WI38 (cell line): Measurements from ENCODE around the gene HECTD2.

Source experiments
- H3K4me3 ChIP-seq: 2 replicates; pipeline ENCODE4 v1.5.1; 2011; ENCODE audit warnings: low read depth, mild to moderate bottlenecking, control low read depth, low read length
- TF ChIP-seq, protein P1 (sequence below): IDR thresholded peaks from 2 replicates; pipeline ENCODE4 v1.5.1; 2012; ENCODE audit warnings: low read depth, mild to moderate bottlenecking, control low read depth, low read length

HECTD2 gene

GRCh38 chr10:91513598-91514424, 103.7 kb downstream of the HECTD2 start:
- TF ChIP-seq, protein P1, sequence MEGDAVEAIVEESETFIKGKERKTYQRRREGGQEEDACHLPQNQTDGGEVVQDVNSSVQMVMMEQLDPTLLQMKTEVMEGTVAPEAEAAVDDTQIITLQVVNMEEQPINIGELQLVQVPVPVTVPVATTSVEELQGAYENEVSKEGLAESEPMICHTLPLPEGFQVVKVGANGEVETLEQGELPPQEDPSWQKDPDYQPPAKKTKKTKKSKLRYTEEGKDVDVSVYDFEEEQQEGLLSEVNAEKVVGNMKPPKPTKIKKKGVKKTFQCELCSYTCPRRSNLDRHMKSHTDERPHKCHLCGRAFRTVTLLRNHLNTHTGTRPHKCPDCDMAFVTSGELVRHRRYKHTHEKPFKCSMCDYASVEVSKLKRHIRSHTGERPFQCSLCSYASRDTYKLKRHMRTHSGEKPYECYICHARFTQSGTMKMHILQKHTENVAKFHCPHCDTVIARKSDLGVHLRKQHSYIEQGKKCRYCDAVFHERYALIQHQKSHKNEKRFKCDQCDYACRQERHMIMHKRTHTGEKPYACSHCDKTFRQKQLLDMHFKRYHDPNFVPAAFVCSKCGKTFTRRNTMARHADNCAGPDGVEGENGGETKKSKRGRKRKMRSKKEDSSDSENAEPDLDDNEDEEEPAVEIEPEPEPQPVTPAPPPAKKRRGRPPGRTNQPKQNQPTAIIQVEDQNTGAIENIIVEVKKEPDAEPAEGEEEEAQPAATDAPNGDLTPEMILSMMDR: no peak
- no peak overlapping the region for H3K4me3 ChIP-seq

GRCh38 chr10:91514787-91515186, 104.6 kb downstream of the HECTD2 start:
- TF ChIP-seq, protein P1: no peak
- H3K4me3 ChIP-seq: no peak overlapping the region

GRCh38 chr10:91517394-91517793, 107.2 kb downstream of the HECTD2 start:
- H3K4me3 ChIP-seq: no peak overlapping the region
- TF ChIP-seq, protein P1: no peak

- TF ChIP-seq, protein P1: no peak
- no peak overlapping the region for H3K4me3 ChIP-seq
These were observed 109.9 kb downstream of the HECTD2 start for GRCh38 chr10:91519899-91520514.

- H3K4me3 ChIP-seq: no peak overlapping the region
- TF ChIP-seq, protein P1: no peak
These were observed 110.5 kb downstream of the HECTD2 start for GRCh38 chr10:91520661-91521060.

- no peak overlapping the region for H3K4me3 ChIP-seq
- TF ChIP-seq, protein P1: no peak
These were observed 111.3 kb downstream of the HECTD2 start for GRCh38 chr10:91521439-91521838.
